Testis (tissue), 3 donors: ENCODE data around the gene DHRS4. TPM values are rescaled to one million over a fixed set of nuclear protein-coding genes. Genes with fewer than 3 reads are reported as not detected.
"Not testable (repeated sequence)": the region's sequence is repeated elsewhere in the genome, so short reads cannot be mapped to it uniquely, and the experiment has no call there.

Source experiments
- DNase-seq: peaks from one replicate; pipeline ENCODE4 v3.0.0-alpha.2; 2019
- H3K27ac ChIP-seq, 2 donors: fragments of 200-600 bp; sonication (generic); one replicate each; pipeline ENCODE4 v1.5.1; 2019
- H3K27me3 ChIP-seq: fragments of 200-600 bp; sonication (generic); one replicate; pipeline ENCODE4 v1.5.1; 2019
- H3K36me3 ChIP-seq: fragments of 200-600 bp; sonication (generic); one replicate; pipeline ENCODE4 v1.5.1; 2017; ENCODE audit warnings: low read depth; ENCODE audit errors: missing control alignments
- H3K4me1 ChIP-seq: fragments of 200-600 bp; sonication (generic); one replicate; pipeline ENCODE4 v1.5.1; 2019
- H3K4me3 ChIP-seq, 2 donors: fragments of 200-600 bp; sonication (generic); one replicate each; pipeline ENCODE4 v1.5.1; 2017 to 2019
- H3K9me3 ChIP-seq: fragments of 200-600 bp; sonication (generic); one replicate; pipeline ENCODE4 v1.5.1; 2017
- CTCF ChIP-seq, 3 experiments: fragments of 450-650 bp in 2 of 3; fragments of 200-600 bp in 1 of 3; sonication (generic) in 1 of 3; IDR thresholded peaks; one replicate each; pipeline ENCODE4 v1.5.1; 2016 to 2019; ENCODE audit warnings: antibody characterized with exemption in 3 of 3, mild to moderate bottlenecking in 2 of 3, moderate library complexity in 1 of 3
- POLR2A ChIP-seq: fragments of 450-650 bp; IDR thresholded peaks from one replicate; pipeline ENCODE4 v1.6.1; 2017; ENCODE audit warnings: antibody characterized with exemption, mild to moderate bottlenecking, moderate library complexity
- WGBS, 2 donors: methylation state at CpG; one replicate each; pipeline ENCODE4 v1.1.5; 2018; 5-methylcytosine and 5-hydroxymethylcytosine counted together
- intact Hi-C: fragments of 100-400 bp; cut with DNase I; formaldehyde crosslinking; loops from one replicate; pipeline ENCODE4 v1.15.1; 2023; ENCODE audit warnings: low total_unique reads
- polyA plus RNA-seq: library from polyadenylated mRNA; stranded (reverse); fragments of 350-450 nt; fragmentation: Illumina TruSeq; extraction: RNeasy Lipid Tissue Mini Kit (QIAGEN cat#74804); gene quantifications from one replicate; pipeline ENCODE4 v1.2.3, GENCODE V29; 2014; ENCODE audit warnings: low read depth, low replicate concordance; ENCODE audit not compliant: insufficient read depth
- total RNA-seq, 2 donors: library from RNA; depleted of rRNA; stranded (reverse); fragments of >200 nt; gene quantifications; one replicate each; pipeline ENCODE4 v1.2.3, GENCODE V29; 2016

DHRS4 gene
- total and polyA plus RNA-seq, 3 donors from 2014 or later: 26.0 to 41.8 (median 33.6) TPM

DNA sequence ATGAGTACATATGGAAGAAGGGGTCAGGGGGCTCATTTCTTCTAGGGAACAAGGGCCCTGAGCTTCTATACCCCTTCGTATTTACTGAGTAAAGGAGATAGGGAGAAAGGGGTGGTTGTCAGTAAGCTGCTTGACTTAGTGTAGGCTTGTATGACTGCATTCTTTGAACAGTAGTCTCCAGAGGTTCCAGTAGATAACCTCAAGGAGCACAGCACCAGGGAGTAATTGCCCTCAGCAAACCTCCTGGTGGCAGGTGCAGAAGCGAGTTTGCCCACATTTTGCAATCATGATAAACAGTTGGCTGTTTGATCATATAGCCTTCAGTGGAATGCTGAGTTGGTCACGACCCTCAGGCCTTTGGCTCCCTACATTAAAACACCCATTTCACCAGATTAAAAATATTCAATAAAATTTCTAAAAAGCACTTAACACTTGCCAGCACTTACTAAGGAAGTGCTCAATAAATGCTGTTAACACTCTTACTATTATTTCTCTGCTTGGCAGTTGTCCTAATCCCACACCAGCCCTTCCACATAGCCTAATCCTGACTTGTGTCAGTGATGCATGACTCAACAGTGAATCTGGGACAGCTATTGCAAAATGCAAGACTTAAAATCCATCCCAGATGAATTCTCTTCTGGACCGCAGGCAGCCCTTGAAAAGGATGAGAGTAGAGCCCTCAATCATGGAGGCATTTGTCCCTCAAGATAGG, 31.5 kb downstream of the DHRS4 start:
- 93 to 97% methylated on average over 4 of the region's 4 CpGs for WGBS, 2 donors

DNA sequence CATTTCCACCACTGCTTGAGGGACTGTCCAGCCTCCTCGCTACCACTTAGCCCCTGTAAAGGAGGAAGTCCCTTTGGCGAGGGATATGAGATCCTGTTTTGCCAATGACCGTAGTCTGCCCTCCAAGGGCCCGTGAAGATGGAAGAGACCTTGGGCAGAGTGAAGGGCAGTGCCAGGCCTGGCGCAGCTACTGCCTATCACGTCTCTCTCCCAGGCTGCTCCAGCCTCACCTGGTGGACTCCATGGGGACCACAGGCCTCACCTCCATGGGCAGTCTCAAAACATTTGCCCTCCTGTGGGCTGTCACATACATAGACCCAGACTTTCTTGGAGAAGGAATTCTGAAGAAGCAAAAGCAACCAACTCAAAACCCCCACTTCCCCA, 34.6 kb downstream of the DHRS4 start:
- intact Hi-C loops, H3K4me3 ChIP-seq, DNase-seq, H3K9me3 ChIP-seq, H3K36me3 ChIP-seq, H3K27me3 ChIP-seq, H3K27ac ChIP-seq, H3K4me1 ChIP-seq: not testable (repeated sequence)
- WGBS, 2 donors: no CpG with 5 or more reads among the region's 6 CpGs

More for the DNA sequence above, 31.5 kb downstream of the DHRS4 start:
- Histone ChIP-seq H3K4me1 (no peaks in the 10 kb centered on the region), H3K27me3 (no peaks in the 10 kb centered on the region), H3K36me3 (no peaks in the 10 kb centered on the region), H3K9me3 (no peaks in the 10 kb centered on the region), H3K4me3 (no peak overlapping the region), H3K27ac (no peak overlapping the region)
- intact Hi-C loops: no loop called here
- no peak for DNase-seq
- no peak for TF ChIP-seq POLR2A
- no peak for TF ChIP-seq CTCF (IDR thresholded peaks at IDR 0.05)

DNA sequence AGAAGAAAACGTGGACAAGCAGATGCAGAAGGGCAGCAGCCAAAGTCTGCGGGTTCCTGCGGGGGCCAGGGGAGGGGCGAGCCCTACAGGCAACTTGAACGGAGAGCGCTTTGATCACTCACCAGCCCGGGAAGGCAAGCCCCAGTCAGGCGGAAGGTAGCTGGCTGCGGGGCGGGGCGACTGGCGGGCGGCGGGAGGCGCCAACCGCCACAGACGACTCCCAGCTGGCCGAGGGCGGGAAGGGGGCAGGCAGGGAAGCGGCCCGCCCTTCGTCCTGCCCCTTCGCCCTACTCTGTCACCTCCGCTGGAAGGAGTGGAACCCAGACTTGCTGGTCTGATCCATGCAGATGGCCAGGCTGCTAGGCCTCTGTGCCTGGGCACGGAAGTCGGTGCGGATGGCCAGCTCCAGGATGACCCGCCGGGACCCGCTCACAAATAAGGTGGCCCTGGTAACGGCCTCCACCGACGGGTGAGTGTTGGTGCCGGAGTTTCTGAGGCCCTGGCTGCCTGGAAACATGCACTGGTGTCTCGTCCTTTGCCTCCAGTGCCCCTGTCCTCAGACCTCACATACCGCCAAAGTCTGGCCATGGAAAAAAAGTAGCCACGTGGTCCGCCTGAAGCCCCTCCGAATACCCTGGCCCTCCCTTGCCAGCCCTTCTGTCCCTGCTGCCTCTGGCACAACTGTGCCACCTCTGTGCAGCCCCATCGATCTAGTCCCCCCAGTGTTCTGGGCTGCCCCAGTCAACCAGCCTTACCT, 35.2 kb downstream of the DHRS4 start, which contains the start of gene DHRS4L2:
Gene DHRS4L2 (plus strand): TSS at position 323 of the 757 bp plus-strand sequence. CDS start 19 bp downstream, at position 342.
- 36 to 46% methylated on average over 5 to 27 of the region's 40 CpGs for WGBS, 2 donors
- H3K27me3 ChIP-seq, intact Hi-C loops, H3K9me3 ChIP-seq, H3K36me3 ChIP-seq, H3K27ac ChIP-seq, H3K4me1 ChIP-seq: not testable (repeated sequence)
- peak; percentile 56 for DNase-seq
- peak within 1 kb of the TSS; percentile 23 to 26 for H3K4me3 ChIP-seq

- H3K9me3 ChIP-seq, H3K27ac ChIP-seq, intact Hi-C loops, DNase-seq, H3K4me1 ChIP-seq, H3K36me3 ChIP-seq, H3K27me3 ChIP-seq, H3K4me3 ChIP-seq: not testable (repeated sequence)
- 68 to 93% methylated on average over 18 to 21 of the region's 21 CpGs for WGBS, 2 donors
Measured at GRCh38 chr14:23989734-23990445, 36.3 kb downstream of the DHRS4 start.

DNA sequence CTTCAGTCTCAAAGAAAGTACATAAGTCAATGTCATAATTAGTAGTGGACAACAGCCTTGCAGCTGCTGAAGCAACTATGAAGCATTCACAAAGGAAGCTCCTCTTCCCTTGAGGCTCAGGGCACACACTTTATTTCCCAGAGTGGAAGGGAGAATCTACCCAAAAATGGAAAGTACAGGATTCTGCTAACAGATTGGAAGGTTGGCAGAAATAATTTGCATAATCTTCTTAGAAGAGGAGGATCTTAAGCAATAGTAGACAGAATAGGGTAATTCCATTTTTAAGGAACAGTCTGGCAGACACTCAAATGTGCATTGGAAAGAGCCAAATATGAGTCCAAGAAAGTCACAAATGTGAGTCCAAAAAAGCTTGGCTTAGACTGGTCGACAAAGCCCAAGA, 37.4 kb downstream of the DHRS4 start:
- H3K27ac ChIP-seq, H3K27me3 ChIP-seq, H3K36me3 ChIP-seq, intact Hi-C loops, DNase-seq, H3K4me1 ChIP-seq, H3K9me3 ChIP-seq, H3K4me3 ChIP-seq: not testable (repeated sequence)
- 67 to 86% methylated on average over 1 of the region's 1 CpG for WGBS, 2 donors

GRCh38 chr14:23993042-23993441, 39.5 kb downstream of the DHRS4 start:
- WGBS, 2 donors: 77 to 84% methylated on average over 3 of the region's 3 CpGs
- H3K4me3 ChIP-seq, H3K27ac ChIP-seq, intact Hi-C loops, H3K4me1 ChIP-seq, H3K9me3 ChIP-seq, H3K36me3 ChIP-seq, H3K27me3 ChIP-seq, DNase-seq: not testable (repeated sequence)

DNA sequence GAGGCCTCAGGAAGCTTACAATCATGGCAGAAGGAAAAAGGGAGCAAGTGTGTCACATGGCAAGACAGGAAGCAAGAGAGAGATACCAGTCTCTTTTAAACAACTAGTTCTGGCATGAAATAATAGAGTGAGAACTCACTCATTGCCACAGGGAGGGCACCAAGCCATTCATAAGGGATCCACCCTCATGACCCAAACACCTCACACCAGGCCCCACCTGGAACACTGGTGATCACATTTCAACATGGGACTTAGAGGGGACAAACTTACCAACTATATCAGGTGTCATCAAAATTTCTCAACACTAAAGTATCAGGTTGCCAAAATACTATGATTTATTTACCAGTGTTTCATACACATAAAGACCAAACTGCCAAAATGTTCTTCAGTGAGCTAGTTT, 42.4 kb downstream of the DHRS4 start:
- H3K4me3 ChIP-seq, H3K4me1 ChIP-seq, DNase-seq, H3K9me3 ChIP-seq, H3K27ac ChIP-seq, H3K27me3 ChIP-seq, intact Hi-C loops, H3K36me3 ChIP-seq: not testable (repeated sequence)

DNA sequence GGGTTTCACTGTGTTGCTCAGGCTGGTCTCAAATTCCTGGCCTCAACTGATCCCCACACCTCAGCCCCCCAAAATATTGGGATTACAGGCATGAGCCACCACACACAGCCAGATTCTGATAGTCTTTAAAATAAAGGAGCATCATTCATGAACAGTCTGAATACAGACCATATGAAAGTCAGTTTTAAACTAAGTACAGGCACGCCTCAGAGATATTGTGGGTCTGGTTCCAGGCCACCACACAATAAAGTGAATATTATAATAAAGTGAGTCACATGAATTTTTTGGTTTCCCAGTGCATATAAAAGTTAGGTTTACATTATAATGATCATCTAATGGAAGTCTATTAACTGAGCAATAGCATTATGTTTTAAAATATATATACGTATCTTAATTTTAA, 43.3 kb downstream of the DHRS4 start:
- H3K4me1 ChIP-seq, H3K36me3 ChIP-seq, H3K27ac ChIP-seq, H3K27me3 ChIP-seq, intact Hi-C loops, H3K9me3 ChIP-seq, DNase-seq, H3K4me3 ChIP-seq: not testable (repeated sequence)
- 90% methylated on average over 1 of the region's 2 CpGs; no CpG with 5 or more reads in 1 of the 2 donors for WGBS, 2 donors

DNA sequence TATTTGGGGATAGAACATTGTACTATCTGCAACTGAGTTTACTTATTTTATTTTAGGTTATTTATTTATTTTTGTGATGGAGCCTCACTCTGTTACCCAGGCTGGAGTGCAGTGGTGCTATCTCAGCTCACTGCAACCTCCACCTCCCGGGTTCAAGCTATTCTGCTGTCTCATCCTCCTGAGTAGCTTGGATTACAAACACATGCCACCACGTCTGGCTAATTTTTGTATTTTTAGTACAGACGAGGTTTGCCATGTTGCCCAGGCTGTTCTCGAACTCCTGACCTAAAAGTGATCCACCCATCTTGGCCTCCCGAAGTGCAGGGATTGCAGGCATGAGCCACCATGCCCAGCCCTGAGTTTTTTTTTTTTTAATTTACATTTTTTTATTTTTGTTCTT, 46.1 kb downstream of the DHRS4 start:
- H3K4me1 ChIP-seq, H3K9me3 ChIP-seq, H3K4me3 ChIP-seq, intact Hi-C loops, H3K27ac ChIP-seq, H3K27me3 ChIP-seq, H3K36me3 ChIP-seq, DNase-seq: not testable (repeated sequence)
- WGBS, 2 donors: 100% methylated on average over 1 of the region's 5 CpGs; no CpG with 5 or more reads in 1 of the 2 donors

DNA sequence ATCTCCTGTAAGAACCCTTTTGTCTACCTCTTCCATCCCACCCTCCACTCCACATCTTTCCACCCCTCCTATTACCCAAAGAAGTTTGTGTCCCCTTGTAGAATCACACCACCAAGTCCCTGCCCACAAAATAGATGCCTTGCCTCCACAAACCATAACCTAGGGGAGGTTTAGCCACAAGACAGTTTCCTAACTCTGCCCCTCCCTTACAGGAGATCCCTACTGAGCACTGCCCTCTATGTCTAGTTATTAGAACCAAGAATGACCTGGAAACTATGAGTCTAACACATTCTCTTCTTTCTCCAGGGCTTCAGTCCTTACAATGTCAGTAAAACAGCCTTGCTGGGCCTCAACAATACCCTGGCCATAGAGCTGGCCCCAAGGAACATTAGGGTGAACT, 47.5 kb downstream of the DHRS4 start:
- H3K4me1 ChIP-seq, DNase-seq, H3K27me3 ChIP-seq, H3K27ac ChIP-seq, H3K4me3 ChIP-seq, intact Hi-C loops, H3K36me3 ChIP-seq, H3K9me3 ChIP-seq: not testable (repeated sequence)

DNA sequence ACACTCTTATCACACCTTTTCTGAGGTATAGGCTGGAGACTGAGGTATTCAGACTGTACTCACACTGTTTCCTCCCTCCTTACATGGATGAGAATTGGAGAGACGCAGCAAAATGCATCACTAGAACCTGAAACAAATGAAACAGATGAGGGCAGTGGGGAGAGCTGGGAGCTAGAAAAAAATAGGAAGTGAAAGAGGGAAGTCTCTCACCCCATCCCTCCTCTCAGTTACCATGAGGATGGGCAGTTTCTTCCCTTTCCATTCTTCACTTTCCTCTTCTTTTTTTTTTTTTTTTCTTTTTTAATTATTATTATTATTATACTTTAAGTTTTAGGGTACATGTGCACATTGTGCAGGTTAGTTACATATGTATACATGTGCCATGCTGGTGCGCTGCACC, 48.1 kb downstream of the DHRS4 start:
- H3K9me3 ChIP-seq, intact Hi-C loops: not testable (repeated sequence)
- WGBS, 2 donors: no CpG with 5 or more reads among the region's 2 CpGs

More for the DNA sequence above, 48.1 kb downstream of the DHRS4 start:
- not testable (repeated sequence) for H3K27me3 ChIP-seq, DNase-seq, H3K27ac ChIP-seq, H3K4me3 ChIP-seq, H3K36me3 ChIP-seq, H3K4me1 ChIP-seq
